Astrocyte of the spinal cord (primary cell): ENCODE results near the gene ECHS1.
A peak's percentile ranks its signal among the peaks of the same experiment; 100 is the strongest.

ENCODE experiments used
- DNase-seq: peaks from one replicate; pipeline ENCODE4 v3.0.0; 2011; ENCODE audit warnings: low read depth, low spot score
- H3K4me3 ChIP-seq: 2 replicates; pipeline ENCODE4 v1.5.1; 2011; ENCODE audit warnings: low read depth, mild to moderate bottlenecking, low read length, moderate library complexity
- in situ Hi-C: cut with HindIII; loops from 2 replicates; pipeline ENCODE4 v1.10.0; 2017; ENCODE audit warnings: low sequenced_read_pairs
- TF ChIP-seq, protein P1 (sequence below): IDR thresholded peaks from 2 replicates; pipeline ENCODE4 v1.5.1; 2012; ENCODE audit warnings: low read depth, mild to moderate bottlenecking, low read length, inconsistent platforms

ECHS1 gene

DNA sequence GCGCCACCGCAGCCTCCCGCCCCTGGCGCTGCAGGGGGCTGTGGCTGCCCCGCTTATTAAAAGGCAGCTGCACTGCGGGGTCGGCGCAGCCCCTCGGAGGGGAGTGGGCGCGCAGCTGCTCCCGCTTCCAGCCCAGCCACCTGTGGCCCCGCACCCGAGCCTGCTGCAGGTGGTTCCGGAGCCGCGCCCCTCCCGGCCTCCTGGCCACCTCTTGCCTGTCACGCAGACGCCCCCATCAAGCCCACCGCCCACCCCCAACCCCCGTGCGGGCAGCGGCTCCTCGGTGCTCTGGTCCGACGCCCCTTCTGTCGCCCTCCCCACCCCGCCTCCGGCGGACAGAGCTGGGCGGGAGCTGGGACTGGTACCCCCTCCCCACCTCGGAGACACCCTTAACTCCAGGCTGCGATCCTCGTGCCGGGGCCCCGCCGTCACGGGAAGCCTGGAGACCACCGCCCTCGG, 37.0 kb downstream of the ECHS1 start:
- in situ Hi-C loops: no loop called here
- TF ChIP-seq, protein P1, sequence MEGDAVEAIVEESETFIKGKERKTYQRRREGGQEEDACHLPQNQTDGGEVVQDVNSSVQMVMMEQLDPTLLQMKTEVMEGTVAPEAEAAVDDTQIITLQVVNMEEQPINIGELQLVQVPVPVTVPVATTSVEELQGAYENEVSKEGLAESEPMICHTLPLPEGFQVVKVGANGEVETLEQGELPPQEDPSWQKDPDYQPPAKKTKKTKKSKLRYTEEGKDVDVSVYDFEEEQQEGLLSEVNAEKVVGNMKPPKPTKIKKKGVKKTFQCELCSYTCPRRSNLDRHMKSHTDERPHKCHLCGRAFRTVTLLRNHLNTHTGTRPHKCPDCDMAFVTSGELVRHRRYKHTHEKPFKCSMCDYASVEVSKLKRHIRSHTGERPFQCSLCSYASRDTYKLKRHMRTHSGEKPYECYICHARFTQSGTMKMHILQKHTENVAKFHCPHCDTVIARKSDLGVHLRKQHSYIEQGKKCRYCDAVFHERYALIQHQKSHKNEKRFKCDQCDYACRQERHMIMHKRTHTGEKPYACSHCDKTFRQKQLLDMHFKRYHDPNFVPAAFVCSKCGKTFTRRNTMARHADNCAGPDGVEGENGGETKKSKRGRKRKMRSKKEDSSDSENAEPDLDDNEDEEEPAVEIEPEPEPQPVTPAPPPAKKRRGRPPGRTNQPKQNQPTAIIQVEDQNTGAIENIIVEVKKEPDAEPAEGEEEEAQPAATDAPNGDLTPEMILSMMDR: no peak
- H3K4me3 ChIP-seq: no peak overlapping the region
- DNase-seq: no peak

DNA sequence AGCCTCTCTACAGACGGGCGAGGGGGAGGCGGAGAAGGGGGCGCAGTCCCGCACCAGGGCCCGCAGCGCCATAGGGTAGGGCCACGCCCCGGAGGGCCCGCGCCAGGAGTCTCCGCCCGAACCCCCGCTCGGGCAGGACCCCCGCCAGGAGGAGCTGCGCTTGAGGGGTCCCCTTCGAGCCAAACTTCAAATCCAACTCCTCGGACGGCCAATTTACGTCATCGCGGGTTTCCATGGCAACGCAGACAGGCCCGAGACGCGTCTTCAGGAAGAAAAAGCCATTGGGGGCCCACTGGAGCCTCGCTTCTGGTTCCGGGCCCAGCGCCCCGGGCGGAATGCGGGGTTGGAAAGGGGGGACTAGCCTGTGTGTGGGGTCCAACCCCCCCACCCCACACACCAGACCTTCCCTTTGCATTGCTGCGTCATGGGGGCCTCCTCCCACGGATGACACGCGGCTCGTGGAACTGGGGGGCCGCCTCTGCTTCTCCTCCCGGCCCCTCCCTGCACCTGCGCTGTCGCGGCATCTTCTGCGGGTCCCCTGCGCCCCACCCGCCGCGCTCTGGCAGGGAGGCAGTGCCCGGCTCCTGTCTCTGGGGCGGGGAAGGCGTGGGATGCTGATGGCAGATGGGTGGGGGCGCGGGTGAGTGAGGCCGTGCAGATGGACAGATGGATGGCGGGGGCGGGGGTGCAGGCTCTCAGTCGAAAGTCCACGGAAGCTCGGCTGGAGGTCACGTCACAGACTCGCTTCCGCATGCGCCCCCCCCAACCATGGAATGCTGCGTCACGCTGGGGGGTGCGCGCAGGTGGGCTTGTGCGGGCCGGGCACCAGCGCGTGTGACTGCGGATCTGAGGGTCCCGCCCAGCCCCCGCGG, 37.7 kb downstream of the ECHS1 start:
- TF ChIP-seq, protein P1: no peak
- in situ Hi-C loops: no loop called here
- peak overlapping the region; percentile 28 for H3K4me3 ChIP-seq
- DNase-seq: peak; percentile 55

DNA sequence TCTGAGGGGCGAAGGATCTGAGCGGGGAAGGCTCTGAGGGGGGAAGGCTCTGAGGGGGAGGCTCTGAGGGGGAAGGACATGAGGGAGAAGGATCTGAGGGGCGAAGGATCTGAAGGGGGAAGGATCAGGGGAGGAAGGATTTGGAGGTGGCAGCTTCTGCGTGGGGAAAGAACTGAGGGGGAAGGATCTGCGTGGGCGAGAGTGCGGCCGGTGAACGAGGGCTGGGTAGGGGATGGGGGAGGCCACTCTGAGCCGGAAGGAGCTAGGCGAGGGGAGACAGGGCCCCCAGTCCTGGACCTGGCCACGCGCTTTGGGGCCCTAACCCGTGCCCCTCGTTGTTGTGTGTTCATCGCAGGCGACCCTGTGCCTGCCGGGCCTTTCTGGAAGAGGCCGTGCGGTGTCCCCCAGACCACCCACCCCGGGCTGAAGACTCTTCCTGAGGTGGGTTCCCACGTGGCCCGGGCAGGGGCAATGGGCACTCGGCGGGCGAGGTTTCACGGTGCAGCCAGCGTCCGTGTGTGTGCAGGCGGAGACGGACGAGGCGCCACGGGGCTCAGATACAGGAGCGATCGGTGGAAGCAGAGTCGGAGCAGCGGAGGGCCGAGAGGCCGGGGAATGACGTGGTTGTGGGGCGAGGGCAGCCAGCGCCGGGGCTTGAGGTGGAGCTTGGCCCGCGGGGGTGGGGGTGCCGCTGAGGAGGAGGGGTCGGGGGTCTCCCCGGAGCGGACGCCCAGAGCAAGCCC, 38.5 kb downstream of the ECHS1 start:
- TF ChIP-seq, protein P1: no peak
- in situ Hi-C loops: no loop called here
- peak overlapping the region; percentile 28 for H3K4me3 ChIP-seq
- DNase-seq: no peak

DNA sequence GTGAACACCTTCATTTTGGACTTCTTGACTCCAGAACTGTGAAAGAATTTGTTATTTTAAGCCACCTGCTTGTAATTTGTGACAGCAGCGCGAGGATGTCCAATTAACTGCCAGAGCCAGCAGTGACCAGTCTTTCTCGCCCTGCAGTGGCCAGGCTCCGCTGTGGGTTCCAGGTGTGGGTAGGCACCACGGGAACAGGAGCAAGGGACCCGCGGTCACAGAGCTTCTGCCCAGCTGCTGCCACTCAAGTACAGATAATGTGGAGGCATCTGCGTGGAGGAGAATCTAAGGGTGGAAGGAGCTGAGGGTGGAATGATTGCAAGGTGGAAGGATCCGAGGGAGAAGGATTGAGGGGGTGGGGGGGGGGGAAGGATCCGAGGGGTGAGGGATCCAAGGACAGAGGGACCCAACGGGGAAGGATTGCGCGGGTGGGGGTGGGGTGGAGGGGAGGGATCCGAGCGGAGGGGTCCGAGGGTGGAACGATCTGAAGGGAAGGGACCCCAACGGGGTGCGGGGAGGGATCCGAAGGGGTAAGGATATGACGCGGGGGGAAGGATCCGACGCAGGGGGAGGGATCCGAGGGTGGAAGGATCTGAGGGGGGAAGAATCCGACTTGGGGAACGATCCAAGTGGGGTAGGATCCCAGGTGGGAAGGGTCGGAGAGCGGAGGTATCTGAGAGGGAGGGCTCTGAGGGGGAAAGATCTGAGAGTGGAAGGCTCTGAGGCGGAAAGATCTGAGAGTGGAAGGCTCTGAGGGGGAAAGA, 40.0 kb downstream of the ECHS1 start:
- in situ Hi-C loops: no loop called here
- DNase-seq: no peak

DNA sequence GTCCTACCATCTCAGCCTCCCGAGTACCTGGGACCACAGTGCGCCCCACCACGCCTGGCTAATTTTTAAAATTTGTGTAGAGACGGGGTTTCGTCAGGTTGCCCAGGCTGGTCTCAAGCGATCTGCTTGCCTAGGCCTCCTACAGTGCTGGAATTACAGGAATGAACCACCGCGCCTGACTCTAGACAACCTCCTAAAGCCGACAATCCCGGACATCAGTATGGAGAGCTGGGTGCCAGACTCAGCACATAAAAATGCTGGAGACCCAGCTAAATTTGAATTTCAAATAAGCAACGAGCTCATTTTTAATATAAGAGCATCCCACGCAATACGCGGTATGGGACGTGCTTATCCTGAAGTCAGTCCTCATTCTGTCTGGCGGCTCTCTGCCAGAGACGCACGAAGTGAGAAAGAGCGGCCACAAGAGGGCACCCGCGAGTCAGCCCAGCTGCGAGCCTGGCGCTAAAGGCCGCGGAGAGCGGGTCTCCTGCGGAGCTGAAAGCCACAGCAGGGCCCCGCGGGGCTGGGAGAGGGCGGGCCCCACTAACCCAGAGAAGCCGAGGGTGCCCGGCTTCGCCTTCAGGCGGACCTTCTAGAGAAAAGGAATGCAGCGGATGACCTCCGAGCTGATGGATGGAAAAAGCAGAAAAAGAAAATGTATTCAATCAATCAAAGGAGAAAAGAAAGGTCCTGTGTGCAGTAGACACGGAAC, 43.5 kb downstream of the ECHS1 start:
- peak; percentile 86 for DNase-seq
- TF ChIP-seq, protein P1: peak; percentile 93
- H3K4me3 ChIP-seq: no peak overlapping the region
- in situ Hi-C loops: no loop called here

More for the DNA sequence above, 40.0 kb downstream of the ECHS1 start:
- H3K4me3 ChIP-seq: no peak overlapping the region
- TF ChIP-seq, protein P1: no peak
